Upper lobe of left lung (tissue), 6 donors: ENCODE results near the gene ALDH1A3. TPM values are rescaled to one million over a fixed set of nuclear protein-coding genes. Genes with fewer than 3 reads are reported as not detected.
A peak's percentile ranks its signal among the peaks of the same experiment; 100 is the strongest.

Experiments
- ATAC-seq, 2 donors: fragments of 200-7000 bp; cut with Tn5 transposase; one replicate each; pipeline ENCODE4 v1.9.1; 2022; ENCODE audit warnings: mild to moderate bottlenecking in 2 of 2, moderate library complexity in 2 of 2; ENCODE audit not compliant: low FRiP score in 2 of 2
- DNase-seq, 2 donors: peaks; one replicate each; pipeline ENCODE4 v3.0.0-alpha.2; 2019 to 2020
- H3K27ac ChIP-seq, 4 donors: fragments of 200-600 bp; sonication (generic); one replicate each; pipeline ENCODE4 v1.5.1; 2016 to 2019
- H3K27me3 ChIP-seq, 4 donors: fragments of 200-600 bp; sonication (generic); one replicate each; pipeline ENCODE4 v1.5.1; 2017 to 2019
- H3K36me3 ChIP-seq, 4 donors: fragments of 200-600 bp; sonication (generic); one replicate each; pipeline ENCODE4 v1.5.1; 2016 to 2019
- H3K4me1 ChIP-seq, 4 donors: fragments of 200-600 bp; sonication (generic); one replicate each; pipeline ENCODE4 v1.5.1; 2018 to 2019
- H3K4me3 ChIP-seq, 4 donors: fragments of 200-600 bp; sonication (generic); one replicate each; pipeline ENCODE4 v1.5.1; 2017 to 2019; ENCODE audit warnings: mild to moderate bottlenecking in 2 of 4, moderate library complexity in 1 of 4
- H3K9me3 ChIP-seq, 4 donors: fragments of 200-600 bp; sonication (generic); one replicate each; pipeline ENCODE4 v1.5.1; 2018 to 2019
- EP300 ChIP-seq, 4 donors: sonication (generic); formaldehyde crosslinking; IDR thresholded peaks; one replicate each; pipeline ENCODE4 v1.5.1; 2017; ENCODE audit warnings: antibody characterized with exemption in 4 of 4, control low read depth in 2 of 4
- POLR2A ChIP-seq, 4 donors: fragments of 450-650 bp; IDR thresholded peaks; one replicate each; pipeline ENCODE4 v1.5.1; 2016 to 2017; ENCODE audit warnings: antibody characterized with exemption in 4 of 4, mild to moderate bottlenecking in 2 of 4
- POLR2AphosphoS5 ChIP-seq, 2 donors: sonication (generic); formaldehyde crosslinking; IDR thresholded peaks; one replicate each; pipeline ENCODE4 v1.5.1; 2017; ENCODE audit warnings: antibody characterized with exemption in 2 of 2
- WGBS, 2 donors: methylation state at CpG; one replicate each; pipeline ENCODE4 v1.1.5; 2017 to 2018; 5-methylcytosine and 5-hydroxymethylcytosine counted together
- total RNA-seq, 6 donors: library from RNA; depleted of rRNA in 4 of 6; stranded (reverse); fragments of >200 nt in 4 of 6; gene quantifications; one replicate each; pipeline versions ENCODE4 v1.1.0 to v1.2.1, GENCODE V29; 2016 to 2021
- TF ChIP-seq, protein P1 (sequence below), 6 experiments: fragments of 450-650 bp in 4 of 6; fragments of 200-600 bp in 2 of 6; sonication (generic) in 2 of 6; IDR thresholded peaks; one replicate each; pipeline ENCODE4 v1.5.1; 2016 to 2019; ENCODE audit warnings: antibody characterized with exemption in 6 of 6
- donor health status: DM: no; HTN: no; CAD: no; lungs with moderate emphysema.
- donor health status: DM: no; HTN: yes; CAD: no; lungs with severe emphysema.

The ALDH1A3 gene
- total RNA-seq, 6 donors from 2014 or later = 3.6 to 41.5 (median 14.1) TPM

DNA sequence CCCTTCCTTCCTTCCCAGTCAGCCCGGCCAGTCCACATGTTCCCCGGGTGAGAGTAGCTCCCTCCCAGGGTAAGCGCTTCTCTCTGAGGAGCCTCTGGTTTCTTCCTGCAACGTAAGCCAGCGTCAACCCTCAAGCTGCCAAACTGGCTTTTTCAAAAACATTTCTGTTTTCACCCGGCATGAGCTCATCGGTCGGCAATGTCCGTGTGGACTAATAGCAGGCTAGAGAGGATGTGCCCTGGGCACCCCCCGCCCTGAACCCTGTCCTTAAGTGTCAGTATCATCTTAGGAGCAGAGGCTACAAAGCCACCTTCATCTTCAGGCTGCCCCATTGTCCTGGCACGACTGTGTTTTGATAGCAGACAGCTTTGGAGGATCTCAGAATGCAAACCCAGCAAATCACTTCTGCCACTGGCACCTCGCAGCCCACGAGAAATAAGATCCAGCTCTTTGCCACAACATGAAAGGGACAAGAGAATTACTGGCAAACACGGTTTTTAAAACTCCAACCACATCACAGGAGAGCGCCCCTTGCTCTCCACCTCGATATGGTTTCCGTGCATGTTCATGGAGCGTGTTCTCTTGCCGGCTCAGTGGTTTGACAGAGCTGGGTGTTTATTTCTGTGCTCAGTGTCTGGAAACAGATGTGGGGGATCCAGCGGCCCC lies 9.9 kb downstream of the ALDH1A3 start:
- H3K27me3 ChIP-seq = no peaks in the 10 kb centered on the region
- 32 to 43% methylated on average over 16 to 20 of the region's 20 CpGs for WGBS, 2 donors
- TF ChIP-seq EP300 (IDR thresholded peaks at IDR 0.05) (no peak), POLR2A (IDR thresholded peaks at IDR 0.05) (no peak), POLR2AphosphoS5 (IDR thresholded peaks at IDR 0.05) (no peak)
- TF ChIP-seq, protein P1, sequence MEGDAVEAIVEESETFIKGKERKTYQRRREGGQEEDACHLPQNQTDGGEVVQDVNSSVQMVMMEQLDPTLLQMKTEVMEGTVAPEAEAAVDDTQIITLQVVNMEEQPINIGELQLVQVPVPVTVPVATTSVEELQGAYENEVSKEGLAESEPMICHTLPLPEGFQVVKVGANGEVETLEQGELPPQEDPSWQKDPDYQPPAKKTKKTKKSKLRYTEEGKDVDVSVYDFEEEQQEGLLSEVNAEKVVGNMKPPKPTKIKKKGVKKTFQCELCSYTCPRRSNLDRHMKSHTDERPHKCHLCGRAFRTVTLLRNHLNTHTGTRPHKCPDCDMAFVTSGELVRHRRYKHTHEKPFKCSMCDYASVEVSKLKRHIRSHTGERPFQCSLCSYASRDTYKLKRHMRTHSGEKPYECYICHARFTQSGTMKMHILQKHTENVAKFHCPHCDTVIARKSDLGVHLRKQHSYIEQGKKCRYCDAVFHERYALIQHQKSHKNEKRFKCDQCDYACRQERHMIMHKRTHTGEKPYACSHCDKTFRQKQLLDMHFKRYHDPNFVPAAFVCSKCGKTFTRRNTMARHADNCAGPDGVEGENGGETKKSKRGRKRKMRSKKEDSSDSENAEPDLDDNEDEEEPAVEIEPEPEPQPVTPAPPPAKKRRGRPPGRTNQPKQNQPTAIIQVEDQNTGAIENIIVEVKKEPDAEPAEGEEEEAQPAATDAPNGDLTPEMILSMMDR (IDR thresholded peaks at IDR 0.05) = no peak
- H3K9me3 ChIP-seq = no peaks in the 10 kb centered on the region
- no peak overlapping the region for H3K4me3 ChIP-seq
- peak overlapping the region in 1 of 4 donors; percentile 40 for H3K27ac ChIP-seq
- H3K4me1 ChIP-seq = peaks cover 0 to 13% (median 4%) of the 10 kb centered on the region in 4 donors
- peak in 1 of 2 donors; percentile 46 for DNase-seq
- no peaks in the 10 kb centered on the region for H3K36me3 ChIP-seq
- ATAC-seq = peak; percentile 76

DNA sequence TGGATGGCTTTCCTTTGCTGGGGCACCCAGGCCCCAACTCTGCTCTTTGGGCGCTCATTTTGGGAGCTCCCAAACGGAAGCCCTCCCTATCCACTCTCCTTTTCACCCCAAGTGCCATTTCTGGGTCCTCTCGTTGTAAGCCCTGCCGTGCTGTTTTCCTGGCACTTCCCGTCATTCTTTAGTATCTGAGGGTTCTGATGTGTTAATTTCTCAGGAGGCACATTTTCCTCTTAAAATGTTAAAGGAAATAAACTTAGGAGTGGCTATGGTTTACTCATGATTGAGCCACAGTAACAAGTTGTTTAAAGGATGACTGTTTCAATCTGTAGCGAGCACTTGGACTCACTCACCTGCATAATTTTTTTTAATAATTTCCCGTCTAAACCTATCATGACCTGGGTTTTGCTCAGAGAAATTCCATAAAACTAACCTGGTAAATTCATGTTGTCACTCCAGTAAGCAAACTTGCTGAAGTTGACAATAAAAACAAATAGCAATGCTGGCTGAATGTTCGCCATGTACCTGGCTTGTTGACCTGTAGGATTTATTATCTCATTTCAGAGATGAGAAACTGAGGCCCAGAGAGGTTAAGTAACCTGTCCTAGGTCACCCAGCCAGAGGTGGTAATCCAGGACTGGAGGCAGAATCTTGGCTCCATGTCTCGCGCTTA lies 10.6 kb downstream of the ALDH1A3 start:
- H3K27ac ChIP-seq = peak overlapping the region in 1 of 4 donors; percentile 40
- H3K9me3 ChIP-seq = no peaks in the 10 kb centered on the region
- TF ChIP-seq POLR2AphosphoS5 (IDR thresholded peaks at IDR 0.05) (no peak), POLR2A (IDR thresholded peaks at IDR 0.05) (no peak), EP300 (IDR thresholded peaks at IDR 0.05) (no peak)
- TF ChIP-seq, protein P1 (IDR thresholded peaks at IDR 0.05) = no peak
- H3K4me3 ChIP-seq = no peak overlapping the region
- no peaks in the 10 kb centered on the region for H3K36me3 ChIP-seq
- ATAC-seq (no peak), DNase-seq (no peak)
- WGBS, 2 donors = 64 to 78% methylated on average over 10 of the region's 10 CpGs
- peaks cover 0 to 13% (median 4%) of the 10 kb centered on the region in 4 donors for H3K4me1 ChIP-seq
- no peaks in the 10 kb centered on the region for H3K27me3 ChIP-seq

DNA sequence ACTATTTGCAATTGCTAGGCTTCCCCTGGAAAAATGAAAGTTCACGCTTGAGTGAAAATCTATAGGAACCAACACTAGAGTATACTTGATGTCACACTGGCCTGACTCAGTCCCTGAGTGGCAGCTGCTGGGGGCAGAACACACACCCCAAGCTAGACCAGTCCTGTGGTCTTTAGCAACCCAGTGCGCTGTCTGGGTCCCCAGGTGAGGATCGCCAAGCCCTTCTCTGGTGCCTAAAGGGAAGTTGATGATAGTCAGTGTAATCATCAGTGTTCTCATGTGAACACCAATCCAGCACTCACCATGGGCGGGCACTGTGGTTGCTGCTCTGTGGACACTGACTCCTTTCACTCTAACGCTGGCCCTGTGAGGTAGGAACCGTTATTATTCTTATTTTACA lies 11.2 kb downstream of the ALDH1A3 start:
- Histone ChIP-seq H3K9me3 (no peaks in the 10 kb centered on the region), H3K4me3 (no peak overlapping the region), H3K4me1 (peaks cover 0 to 13% (median 4%) of the 10 kb centered on the region in 4 donors), H3K27ac (no peak overlapping the region), H3K27me3 (no peaks in the 10 kb centered on the region), H3K36me3 (no peaks in the 10 kb centered on the region)
- TF ChIP-seq, protein P1 (IDR thresholded peaks at IDR 0.05) = no peak
- TF ChIP-seq EP300 (IDR thresholded peaks at IDR 0.05) = no peak
- no peak for TF ChIP-seq POLR2A (IDR thresholded peaks at IDR 0.05)
- TF ChIP-seq POLR2AphosphoS5 (IDR thresholded peaks at IDR 0.05) = no peak
- ATAC-seq (no peak), DNase-seq (no peak)
- 94 to 95% methylated on average over 4 to 6 of the region's 6 CpGs for WGBS, 2 donors

DNA sequence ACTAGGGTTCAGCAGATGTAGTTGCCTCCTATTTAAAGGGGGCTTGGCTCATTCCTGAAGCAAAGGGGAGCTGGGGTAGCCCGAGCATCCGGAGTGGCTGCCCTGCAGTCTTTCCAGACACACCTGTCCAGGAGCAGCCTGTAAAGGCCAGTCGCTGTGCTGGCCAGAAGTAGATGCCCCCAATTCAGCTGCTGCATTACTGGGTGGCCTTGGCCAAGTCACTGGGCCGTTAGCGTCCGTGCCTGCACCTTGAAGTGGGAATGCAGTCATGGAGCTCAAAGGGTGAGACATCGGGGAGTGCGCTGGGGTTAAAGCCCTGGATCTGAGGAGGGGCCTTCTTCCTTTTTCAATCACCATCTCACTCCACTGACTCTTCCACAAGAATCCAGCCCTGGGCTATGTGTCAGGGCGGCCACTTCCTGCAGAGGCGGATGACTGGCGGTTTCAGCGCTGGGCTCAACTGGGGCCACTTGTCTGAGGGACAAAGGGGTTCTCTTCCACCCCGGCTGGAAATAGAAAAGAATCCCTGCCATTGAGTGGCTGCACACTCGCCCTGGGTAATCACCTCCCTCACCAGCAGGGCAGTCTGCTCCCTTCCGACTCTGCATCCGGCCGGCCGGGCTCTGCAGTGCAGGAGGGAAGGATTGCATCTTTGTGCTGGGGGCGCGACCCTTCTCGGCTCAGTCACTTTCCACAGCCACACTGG lies 11.8 kb downstream of the ALDH1A3 start:
- H3K36me3 ChIP-seq = no peaks in the 10 kb centered on the region
- peaks cover 0 to 13% (median 4%) of the 10 kb centered on the region in 4 donors for H3K4me1 ChIP-seq
- H3K27me3 ChIP-seq = no peaks in the 10 kb centered on the region
- TF ChIP-seq POLR2AphosphoS5 (IDR thresholded peaks at IDR 0.05) (no peak), EP300 (IDR thresholded peaks at IDR 0.05) (no peak), POLR2A (IDR thresholded peaks at IDR 0.05) (no peak)
- TF ChIP-seq, protein P1 (IDR thresholded peaks at IDR 0.05) = no peak
- H3K4me3 ChIP-seq = no peak overlapping the region
- H3K27ac ChIP-seq = no peak overlapping the region
- DNase-seq (no peak), ATAC-seq (no peak)
- no peaks in the 10 kb centered on the region for H3K9me3 ChIP-seq
- WGBS, 2 donors = 67 to 76% methylated on average over 10 to 21 of the region's 21 CpGs
